Measurements from ENCODE around the gene ZNFX1. TPM values are rescaled to one million over a fixed set of nuclear protein-coding genes. Genes with fewer than 3 reads are reported as not detected.
"Not testable (repeated sequence)": the region's sequence is repeated elsewhere in the genome, so short reads cannot be mapped to it uniquely, and the experiment has no call there.

The ZNFX1 gene
- total RNA-seq, 1 donor from 2014 or later, result 77.4 TPM

DNA sequence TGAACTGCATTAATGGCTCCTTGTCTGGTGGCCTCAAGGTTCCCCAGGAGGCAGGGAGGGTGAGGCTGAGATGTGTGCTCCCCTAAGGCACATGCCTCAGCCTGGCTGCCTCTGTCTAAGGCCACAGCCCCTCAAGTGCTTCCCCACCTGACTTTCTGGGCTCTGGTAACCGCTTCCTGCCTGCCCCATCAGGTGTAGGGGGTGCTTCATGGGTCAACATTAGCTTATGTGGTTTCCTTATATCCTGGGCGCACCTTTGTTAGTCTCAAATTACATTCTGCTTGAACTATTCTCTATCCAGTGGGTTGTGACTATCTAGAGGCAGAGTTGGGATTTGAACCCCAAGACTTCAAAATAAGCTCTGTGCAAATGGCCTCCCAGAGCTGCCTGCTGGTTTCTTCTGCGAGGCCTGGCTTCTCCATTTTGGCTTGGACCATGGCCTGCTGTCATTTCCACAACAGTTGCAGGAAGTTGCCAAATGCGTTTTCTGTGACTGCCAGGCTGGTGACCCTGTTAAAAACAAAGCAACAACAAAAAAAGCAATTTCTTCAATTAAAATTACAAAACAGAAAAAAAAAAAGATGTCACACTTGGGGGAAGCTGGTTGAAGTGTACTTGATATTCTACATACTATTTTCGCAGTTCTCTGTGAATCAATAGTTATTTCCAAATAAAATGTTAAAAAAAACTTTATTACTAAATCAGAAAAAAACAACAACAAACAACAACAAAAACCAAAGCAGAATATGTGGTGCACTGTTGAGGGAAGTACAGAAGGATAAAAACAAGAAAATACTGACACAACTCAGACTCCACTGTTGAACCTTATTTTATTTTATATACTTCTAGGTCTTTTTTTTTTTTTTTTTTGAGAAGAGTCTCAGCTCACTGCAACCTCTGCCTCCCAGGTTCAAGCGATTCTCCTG lies 20.0 kb upstream of the ZNFX1 start:
- Mint-ChIP-seq H3K4me3 (ENCODE audit: unreplicated experiment) (no peak overlapping the region), H3K27me3 (ENCODE audit: low read depth, unreplicated experiment) (peaks cover 3% of the 10 kb centered on the region), H3K36me3 (ENCODE audit: low read depth, unreplicated experiment) (peaks cover 5% of the 10 kb centered on the region), H3K4me1 (ENCODE audit: low read depth, unreplicated experiment) (peaks cover 3% of the 10 kb centered on the region), H3K27ac (ENCODE audit: unreplicated experiment) (peak overlapping the region; percentile 41), H3K9me3 (ENCODE audit: unreplicated experiment) (no peaks in the 10 kb centered on the region)
- H3K27me3 ChIP-seq (ENCODE audit: insufficient read depth, low read length), result no peaks in the 10 kb centered on the region
- no peak overlapping the region for H2AFZ ChIP-seq (ENCODE audit: low read depth, low read length)
- no peaks in the 10 kb centered on the region for H3K4me1 ChIP-seq (ENCODE audit: insufficient read depth, low read length)
- H3K79me2 ChIP-seq (ENCODE audit: insufficient read depth, low read length), result no peaks in the 10 kb centered on the region
- no peaks in the 10 kb centered on the region for H3K9me3 ChIP-seq (ENCODE audit: insufficient read depth, low read depth, low read length)
- TF ChIP-seq, protein P1, sequence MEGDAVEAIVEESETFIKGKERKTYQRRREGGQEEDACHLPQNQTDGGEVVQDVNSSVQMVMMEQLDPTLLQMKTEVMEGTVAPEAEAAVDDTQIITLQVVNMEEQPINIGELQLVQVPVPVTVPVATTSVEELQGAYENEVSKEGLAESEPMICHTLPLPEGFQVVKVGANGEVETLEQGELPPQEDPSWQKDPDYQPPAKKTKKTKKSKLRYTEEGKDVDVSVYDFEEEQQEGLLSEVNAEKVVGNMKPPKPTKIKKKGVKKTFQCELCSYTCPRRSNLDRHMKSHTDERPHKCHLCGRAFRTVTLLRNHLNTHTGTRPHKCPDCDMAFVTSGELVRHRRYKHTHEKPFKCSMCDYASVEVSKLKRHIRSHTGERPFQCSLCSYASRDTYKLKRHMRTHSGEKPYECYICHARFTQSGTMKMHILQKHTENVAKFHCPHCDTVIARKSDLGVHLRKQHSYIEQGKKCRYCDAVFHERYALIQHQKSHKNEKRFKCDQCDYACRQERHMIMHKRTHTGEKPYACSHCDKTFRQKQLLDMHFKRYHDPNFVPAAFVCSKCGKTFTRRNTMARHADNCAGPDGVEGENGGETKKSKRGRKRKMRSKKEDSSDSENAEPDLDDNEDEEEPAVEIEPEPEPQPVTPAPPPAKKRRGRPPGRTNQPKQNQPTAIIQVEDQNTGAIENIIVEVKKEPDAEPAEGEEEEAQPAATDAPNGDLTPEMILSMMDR (IDR thresholded peaks at IDR 0.05; ENCODE audit: insufficient read depth, low read depth, low read length), result no peak
- TF ChIP-seq EZH2 (IDR thresholded peaks at IDR 0.05; ENCODE audit: insufficient read depth, low read length), result no peak
- H3K4me3 ChIP-seq (ENCODE audit: insufficient read depth, low read depth, low read length), result no peak overlapping the region
- DNase-seq (ENCODE audit: low read depth) (no peak), FAIRE-seq (no peak)
- H4K20me1 ChIP-seq (ENCODE audit: insufficient read depth, low read length), result peaks cover 6% of the 10 kb centered on the region
- no peaks in the 10 kb centered on the region for H3K36me3 ChIP-seq (ENCODE audit: insufficient read depth, low read length)
- no peak overlapping the region for H3K9ac ChIP-seq (ENCODE audit: low read length)
- H3K4me2 ChIP-seq (ENCODE audit: low read length), result no peak overlapping the region
- no peak overlapping the region for H3K27ac ChIP-seq (ENCODE audit: low read depth, low read length)

DNA sequence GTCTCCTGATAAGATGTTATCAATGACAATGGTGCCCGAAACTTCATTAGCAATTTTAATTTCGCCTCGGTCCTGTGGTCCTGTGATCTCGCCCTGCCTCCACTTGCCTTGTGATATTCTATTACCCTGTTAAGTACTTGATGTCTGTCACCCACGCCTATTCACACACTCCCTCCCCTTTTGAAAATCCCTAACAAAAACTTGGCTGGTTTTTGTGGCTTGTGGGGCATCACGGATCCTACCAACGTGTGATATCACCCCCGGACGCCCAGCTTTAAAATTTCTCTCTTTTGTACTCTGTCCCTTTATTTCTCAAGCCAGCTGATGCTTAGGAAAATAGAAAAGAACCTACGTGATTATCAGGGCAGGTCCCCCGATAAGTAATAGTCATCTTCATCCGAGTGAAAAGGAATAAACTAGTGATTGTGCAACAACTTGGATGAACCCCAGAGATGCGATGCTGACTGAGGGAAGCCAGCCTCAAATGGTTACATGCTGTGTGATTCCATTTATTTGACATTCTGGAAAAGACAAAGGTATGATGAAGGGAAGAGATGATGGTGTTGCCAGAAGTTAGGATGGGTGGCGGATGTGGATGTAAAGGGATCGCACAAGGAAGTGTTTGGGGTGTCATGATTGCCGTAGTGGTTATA lies 16.3 kb upstream of the ZNFX1 start:
- H3K4me3 ChIP-seq (ENCODE audit: insufficient read depth, low read depth, low read length); H3K27me3 ChIP-seq (ENCODE audit: insufficient read depth, low read length); H3K27me3 Mint-ChIP-seq (ENCODE audit: low read depth, unreplicated experiment); H3K9me3 ChIP-seq (ENCODE audit: insufficient read depth, low read depth, low read length); H3K79me2 ChIP-seq (ENCODE audit: insufficient read depth, low read length); H3K9me3 Mint-ChIP-seq (ENCODE audit: unreplicated experiment); H3K27ac Mint-ChIP-seq (ENCODE audit: unreplicated experiment); FAIRE-seq; H3K4me1 ChIP-seq (ENCODE audit: insufficient read depth, low read length); H3K4me2 ChIP-seq (ENCODE audit: low read length); H3K9ac ChIP-seq (ENCODE audit: low read length); H2AFZ ChIP-seq (ENCODE audit: low read depth, low read length); DNase-seq (ENCODE audit: low read depth); H3K4me3 Mint-ChIP-seq (ENCODE audit: unreplicated experiment); H3K27ac ChIP-seq (ENCODE audit: low read depth, low read length): not testable (repeated sequence)
- Mint-ChIP-seq H3K4me1 (ENCODE audit: low read depth, unreplicated experiment) (peaks cover 17% of the 10 kb centered on the region), H3K36me3 (ENCODE audit: low read depth, unreplicated experiment) (peaks cover 16% of the 10 kb centered on the region)
- peaks cover 27% of the 10 kb centered on the region for H3K36me3 ChIP-seq (ENCODE audit: insufficient read depth, low read length)
- H4K20me1 ChIP-seq (ENCODE audit: insufficient read depth, low read length), result peaks cover 43% of the 10 kb centered on the region

DNA sequence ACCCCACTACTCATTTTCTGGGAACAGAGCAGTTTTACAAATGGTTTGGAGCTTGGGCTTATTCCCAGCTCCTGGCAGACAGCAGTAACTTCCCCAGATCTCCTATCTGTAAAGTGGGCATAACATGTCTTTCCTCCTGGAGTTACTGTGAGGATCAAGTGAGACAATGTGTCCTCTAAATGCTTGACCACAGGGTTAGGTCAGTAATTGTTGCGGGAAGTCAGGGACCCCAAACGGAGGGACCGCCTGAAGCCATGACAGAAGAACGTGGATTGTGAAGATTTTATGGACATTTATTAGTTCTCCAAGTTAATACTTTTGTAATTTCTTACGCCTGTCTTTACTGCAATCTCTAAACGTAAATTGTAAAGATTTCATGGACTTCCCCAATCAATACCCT lies 15.3 kb upstream of the ZNFX1 start:
- no peak for TF ChIP-seq EZH2 (IDR thresholded peaks at IDR 0.05; ENCODE audit: insufficient read depth, low read length)
- TF ChIP-seq, protein P1 (IDR thresholded peaks at IDR 0.05; ENCODE audit: insufficient read depth, low read depth, low read length), result no peak
- peaks cover 53% of the 10 kb centered on the region for H4K20me1 ChIP-seq (ENCODE audit: insufficient read depth, low read length)
- H3K4me1 Mint-ChIP-seq (ENCODE audit: low read depth, unreplicated experiment), result peaks cover 27% of the 10 kb centered on the region
- no peak overlapping the region for H3K4me3 ChIP-seq (ENCODE audit: insufficient read depth, low read depth, low read length)
- H3K27ac Mint-ChIP-seq (ENCODE audit: unreplicated experiment), result peak overlapping the region; percentile 91
- no peak overlapping the region for H3K27ac ChIP-seq (ENCODE audit: low read depth, low read length)
- peaks cover 8% of the 10 kb centered on the region for H3K79me2 ChIP-seq (ENCODE audit: insufficient read depth, low read length)
- FAIRE-seq (no peak), DNase-seq (ENCODE audit: low read depth) (no peak)
- no peak overlapping the region for H3K4me2 ChIP-seq (ENCODE audit: low read length)
- no peaks in the 10 kb centered on the region for H3K9me3 Mint-ChIP-seq (ENCODE audit: unreplicated experiment)
- H3K4me1 ChIP-seq (ENCODE audit: insufficient read depth, low read length), result peaks cover 3% of the 10 kb centered on the region
- H3K36me3 Mint-ChIP-seq (ENCODE audit: low read depth, unreplicated experiment), result peaks cover 16% of the 10 kb centered on the region
- no peak overlapping the region for H2AFZ ChIP-seq (ENCODE audit: low read depth, low read length)
- H3K27me3 ChIP-seq (ENCODE audit: insufficient read depth, low read length), result no peaks in the 10 kb centered on the region
- peaks cover 37% of the 10 kb centered on the region for H3K36me3 ChIP-seq (ENCODE audit: insufficient read depth, low read length)
- no peaks in the 10 kb centered on the region for H3K27me3 Mint-ChIP-seq (ENCODE audit: low read depth, unreplicated experiment)
- no peak overlapping the region for H3K9ac ChIP-seq (ENCODE audit: low read length)
- no peaks in the 10 kb centered on the region for H3K9me3 ChIP-seq (ENCODE audit: insufficient read depth, low read depth, low read length)
- no peak overlapping the region for H3K4me3 Mint-ChIP-seq (ENCODE audit: unreplicated experiment)

Data from astrocyte (in vitro differentiated cells and primary cell).